ENCODE results near the gene NRXN3. TPM values are rescaled to one million over a fixed set of nuclear protein-coding genes. Genes with fewer than 3 reads are reported as not detected.

Gene NRXN3
- total and polyA plus RNA-seq, 4 donors = 0.07 to 1.2 (median 0.23) TPM

GRCh38 chr14:78917462-78917861 lies 747.3 kb downstream of the NRXN3 start:
- 95% methylated on average over 1 of the region's 1 CpG for WGBS
- H3K27ac ChIP-seq (ENCODE audit: low read depth in 1 of 2, low read length in 2 of 2) = no peak overlapping the region
- no peaks in the 10 kb centered on the region for H3K36me3 ChIP-seq (ENCODE audit: control insufficient read depth in 4 of 4, insufficient read depth in 3 of 4, low read depth in 1 of 4, low read length in 3 of 4)
- no peak overlapping the region for H3K4me3 ChIP-seq (ENCODE audit: low read depth in 1 of 3, low read length in 3 of 3)
- H3K9me3 ChIP-seq (ENCODE audit: control insufficient read depth in 4 of 4, low read length in 3 of 4) = no peaks in the 10 kb centered on the region
- no peak overlapping the region for H3K9ac ChIP-seq (ENCODE audit: low read depth in 1 of 2, low read length in 2 of 2)
- peaks cover 0 to 6% (median 0%) of the 10 kb centered on the region in 4 donors for H3K27me3 ChIP-seq (ENCODE audit: control insufficient read depth in 4 of 4, insufficient read depth in 4 of 4, low read length in 3 of 4)
- DNase-seq (ENCODE audit: low spot score) = no peak
- TF ChIP-seq EGR1 (IDR thresholded peaks at IDR 0.05; ENCODE audit: low read depth in 2 of 2) (no peak), SP1 (IDR thresholded peaks at IDR 0.05) (no peak), JUND (IDR thresholded peaks at IDR 0.05) (no peak), CTCF (IDR thresholded peaks at IDR 0.05; ENCODE audit: low read depth, low read length, missing input control) (no peak), FOXA1 (IDR thresholded peaks at IDR 0.05) (no peak), HNF4A (conservative IDR thresholded peaks at IDR 0.05) (no peak), ZBTB33 (IDR thresholded peaks at IDR 0.05) (no peak)
- no peaks in the 10 kb centered on the region for H3K4me1 ChIP-seq (ENCODE audit: control insufficient read depth in 4 of 4, insufficient read depth in 4 of 4, low read length in 3 of 4)

GRCh38 chr14:78921856-78922255 lies 751.7 kb downstream of the NRXN3 start:
- 44% methylated on average over 2 of the region's 2 CpGs for WGBS
- Histone ChIP-seq H3K4me1 (ENCODE audit: control insufficient read depth in 4 of 4, insufficient read depth in 4 of 4, low read length in 3 of 4) (no peaks in the 10 kb centered on the region), H3K4me3 (ENCODE audit: low read depth in 1 of 3, low read length in 3 of 3) (no peak overlapping the region), H3K36me3 (ENCODE audit: control insufficient read depth in 4 of 4, insufficient read depth in 3 of 4, low read depth in 1 of 4, low read length in 3 of 4) (no peaks in the 10 kb centered on the region), H3K9me3 (ENCODE audit: control insufficient read depth in 4 of 4, low read length in 3 of 4) (no peaks in the 10 kb centered on the region), H3K27ac (ENCODE audit: low read depth in 1 of 2, low read length in 2 of 2) (no peak overlapping the region), H3K9ac (ENCODE audit: low read depth in 1 of 2, low read length in 2 of 2) (no peak overlapping the region), H3K27me3 (ENCODE audit: control insufficient read depth in 4 of 4, insufficient read depth in 4 of 4, low read length in 3 of 4) (no peaks in the 10 kb centered on the region)
- TF ChIP-seq RAD21 (IDR thresholded peaks at IDR 0.05) (no peak), CTCF (IDR thresholded peaks at IDR 0.05; ENCODE audit: low read depth, low read length, missing input control) (no peak), TAF1 (conservative IDR thresholded peaks at IDR 0.05) (no peak), ZBTB33 (IDR thresholded peaks at IDR 0.05) (no peak), NR2F2 (IDR thresholded peaks at IDR 0.05) (no peak), SP1 (IDR thresholded peaks at IDR 0.05) (no peak), FOXA1 (IDR thresholded peaks at IDR 0.05) (no peak), HNF4A (conservative IDR thresholded peaks at IDR 0.05) (no peak), RXRA (IDR thresholded peaks at IDR 0.05) (no peak), YY1 (IDR thresholded peaks at IDR 0.05) (no peak), JUND (IDR thresholded peaks at IDR 0.05) (no peak), FOXA2 (IDR thresholded peaks at IDR 0.05) (no peak)
- TF ChIP-seq, protein P1, sequence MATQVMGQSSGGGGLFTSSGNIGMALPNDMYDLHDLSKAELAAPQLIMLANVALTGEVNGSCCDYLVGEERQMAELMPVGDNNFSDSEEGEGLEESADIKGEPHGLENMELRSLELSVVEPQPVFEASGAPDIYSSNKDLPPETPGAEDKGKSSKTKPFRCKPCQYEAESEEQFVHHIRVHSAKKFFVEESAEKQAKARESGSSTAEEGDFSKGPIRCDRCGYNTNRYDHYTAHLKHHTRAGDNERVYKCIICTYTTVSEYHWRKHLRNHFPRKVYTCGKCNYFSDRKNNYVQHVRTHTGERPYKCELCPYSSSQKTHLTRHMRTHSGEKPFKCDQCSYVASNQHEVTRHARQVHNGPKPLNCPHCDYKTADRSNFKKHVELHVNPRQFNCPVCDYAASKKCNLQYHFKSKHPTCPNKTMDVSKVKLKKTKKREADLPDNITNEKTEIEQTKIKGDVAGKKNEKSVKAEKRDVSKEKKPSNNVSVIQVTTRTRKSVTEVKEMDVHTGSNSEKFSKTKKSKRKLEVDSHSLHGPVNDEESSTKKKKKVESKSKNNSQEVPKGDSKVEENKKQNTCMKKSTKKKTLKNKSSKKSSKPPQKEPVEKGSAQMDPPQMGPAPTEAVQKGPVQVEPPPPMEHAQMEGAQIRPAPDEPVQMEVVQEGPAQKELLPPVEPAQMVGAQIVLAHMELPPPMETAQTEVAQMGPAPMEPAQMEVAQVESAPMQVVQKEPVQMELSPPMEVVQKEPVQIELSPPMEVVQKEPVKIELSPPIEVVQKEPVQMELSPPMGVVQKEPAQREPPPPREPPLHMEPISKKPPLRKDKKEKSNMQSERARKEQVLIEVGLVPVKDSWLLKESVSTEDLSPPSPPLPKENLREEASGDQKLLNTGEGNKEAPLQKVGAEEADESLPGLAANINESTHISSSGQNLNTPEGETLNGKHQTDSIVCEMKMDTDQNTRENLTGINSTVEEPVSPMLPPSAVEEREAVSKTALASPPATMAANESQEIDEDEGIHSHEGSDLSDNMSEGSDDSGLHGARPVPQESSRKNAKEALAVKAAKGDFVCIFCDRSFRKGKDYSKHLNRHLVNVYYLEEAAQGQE (IDR thresholded peaks at IDR 0.05) = no peak
- TF ChIP-seq, protein P2, sequence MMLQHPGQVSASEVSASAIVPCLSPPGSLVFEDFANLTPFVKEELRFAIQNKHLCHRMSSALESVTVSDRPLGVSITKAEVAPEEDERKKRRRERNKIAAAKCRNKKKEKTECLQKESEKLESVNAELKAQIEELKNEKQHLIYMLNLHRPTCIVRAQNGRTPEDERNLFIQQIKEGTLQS (IDR thresholded peaks at IDR 0.05) = no peak
- no peak for DNase-seq (ENCODE audit: low spot score)
